ENCODE data around the gene OTUD7B. TPM values are rescaled to one million over a fixed set of nuclear protein-coding genes. Genes with fewer than 3 reads are reported as not detected.

Gene OTUD7B
- total and polyA plus RNA-seq, 9 of the 15 experiments (the other 6 are each of a cell fraction or from before 2014, with no cell fraction given) = 0.96 to 18.8 (median 7.4) TPM

- no peak for TF ChIP-seq ZNF140 (CRISPR knock-in tag; IDR thresholded peaks at IDR 0.05)
- no peak for TF ChIP-seq CEBPG (CRISPR knock-in tag; IDR thresholded peaks at IDR 0.05)
- no peak for TF ChIP-seq CEBPG (tag; conservative IDR thresholded peaks at IDR 0.05 in 1 of 2, IDR thresholded peaks at IDR 0.05 in 1 of 2)
- TF ChIP-seq HDAC8 (tag; IDR thresholded peaks at IDR 0.05) = no peak; the same call in 1 of the 2 replicates
- no peak for TF ChIP-seq RBM25 (IDR thresholded peaks at IDR 0.05; ENCODE audit: low read depth, low read length, severe bottlenecking)
- peak; percentile 64 to 81 (median 75) for TF ChIP-seq CTCF (IDR thresholded peaks at IDR 0.05 in 2 of 3, conservative IDR thresholded peaks at IDR 0.05 in 1 of 3; ENCODE audit: insufficient read depth in 2 of 3, low read depth in 1 of 3, low read length in 3 of 3)
- no peak for TF ChIP-seq ZNF79 (CRISPR knock-in tag; IDR thresholded peaks at IDR 0.05; ENCODE audit: low read depth)
- no peak for TF ChIP-seq RFX1 (IDR thresholded peaks at IDR 0.05)
- TF ChIP-seq ZKSCAN1 (IDR thresholded peaks at IDR 0.05; ENCODE audit: low read depth, low read length) = peak; percentile 54; the same call in 1 of the 2 replicates
- no peak for TF ChIP-seq ZBTB11 (CRISPR knock-in tag; IDR thresholded peaks at IDR 0.05)
- TF ChIP-seq ZNF253 (CRISPR knock-in tag; conservative IDR thresholded peaks at IDR 0.05) = no peak
- no peak for TF ChIP-seq ZBTB43 (CRISPR knock-in tag; IDR thresholded peaks at IDR 0.05)
- TF ChIP-seq PCBP1 (IDR thresholded peaks at IDR 0.05; ENCODE audit: low read depth, low read length, poor library complexity, severe bottlenecking) = no peak
- TF ChIP-seq C11orf30 (IDR thresholded peaks at IDR 0.05; ENCODE audit: low read depth) = peak; percentile 48
- TF ChIP-seq MCM5 (IDR thresholded peaks at IDR 0.05; ENCODE audit: low read depth) = no peak
- no peak for TF ChIP-seq TGIF2 (CRISPR knock-in tag; IDR thresholded peaks at IDR 0.05)
- TF ChIP-seq TSC22D4 (tag; IDR thresholded peaks at IDR 0.05) = no peak
- TF ChIP-seq DIDO1 (tag; IDR thresholded peaks at IDR 0.05; ENCODE audit: low read depth) = no peak
- peak; percentile 9; the same call in 1 of the 2 replicates for TF ChIP-seq CREB1 (IDR thresholded peaks at IDR 0.05)
- TF ChIP-seq CREB1 (CRISPR knock-in tag; IDR thresholded peaks at IDR 0.05) = 0 out of 2 replicates have a peak, but pooled peaks have one; percentile 1
- peak; percentile 56; the same call in 1 of the 2 replicates for TF ChIP-seq ARID2 (IDR thresholded peaks at IDR 0.05)
- TF ChIP-seq MEF2A (IDR thresholded peaks at IDR 0.05; ENCODE audit: control insufficient read depth, low read depth, low read length) = 0 out of 2 replicates have a peak, but pooled peaks have one; percentile 12
These were observed 122.1 kb downstream of the OTUD7B start (continued) for GRCh38 chr1:149888247-149888998.

All from K562 (cell line).